ENCODE results near the gene CYP2R1.

The CYP2R1 gene, protein sequence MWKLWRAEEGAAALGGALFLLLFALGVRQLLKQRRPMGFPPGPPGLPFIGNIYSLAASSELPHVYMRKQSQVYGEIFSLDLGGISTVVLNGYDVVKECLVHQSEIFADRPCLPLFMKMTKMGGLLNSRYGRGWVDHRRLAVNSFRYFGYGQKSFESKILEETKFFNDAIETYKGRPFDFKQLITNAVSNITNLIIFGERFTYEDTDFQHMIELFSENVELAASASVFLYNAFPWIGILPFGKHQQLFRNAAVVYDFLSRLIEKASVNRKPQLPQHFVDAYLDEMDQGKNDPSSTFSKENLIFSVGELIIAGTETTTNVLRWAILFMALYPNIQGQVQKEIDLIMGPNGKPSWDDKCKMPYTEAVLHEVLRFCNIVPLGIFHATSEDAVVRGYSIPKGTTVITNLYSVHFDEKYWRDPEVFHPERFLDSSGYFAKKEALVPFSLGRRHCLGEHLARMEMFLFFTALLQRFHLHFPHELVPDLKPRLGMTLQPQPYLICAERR

DNA sequence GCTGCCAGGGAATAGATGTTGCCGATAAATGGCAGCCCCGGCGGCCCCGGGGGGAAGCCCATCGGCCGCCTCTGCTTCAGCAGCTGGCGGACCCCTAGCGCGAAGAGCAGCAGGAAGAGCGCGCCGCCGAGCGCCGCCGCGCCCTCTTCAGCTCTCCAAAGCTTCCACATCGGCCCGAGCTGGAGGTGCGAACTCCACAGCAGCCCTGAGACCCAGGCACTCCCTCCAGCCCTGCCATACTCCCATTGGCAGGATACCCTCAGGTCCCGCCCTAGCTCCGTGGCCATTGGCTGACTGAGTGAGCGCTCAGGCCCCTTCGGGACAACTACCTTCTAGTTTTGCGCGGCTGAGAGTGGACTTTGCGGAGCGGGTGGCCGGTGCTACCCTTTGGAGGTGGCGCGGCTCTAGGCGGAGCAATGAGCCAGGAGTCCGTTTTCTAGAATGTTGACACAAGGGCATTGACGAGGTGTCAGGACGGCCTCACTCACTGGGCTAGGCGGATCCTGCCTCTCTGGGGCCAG, at the start of gene CYP2R1:
CYP2R1 (minus strand) TSS at position 196 of the 521 bp plus-strand sequence; CDS start at position 170, 26 bp downstream.
- DNase-seq, result peak; percentile 79 to 81

- DNase-seq, result no peak
Observed at GRCh38 chr11:14938936-14939335, 46.9 kb upstream of the CYP2R1 start.

DNA sequence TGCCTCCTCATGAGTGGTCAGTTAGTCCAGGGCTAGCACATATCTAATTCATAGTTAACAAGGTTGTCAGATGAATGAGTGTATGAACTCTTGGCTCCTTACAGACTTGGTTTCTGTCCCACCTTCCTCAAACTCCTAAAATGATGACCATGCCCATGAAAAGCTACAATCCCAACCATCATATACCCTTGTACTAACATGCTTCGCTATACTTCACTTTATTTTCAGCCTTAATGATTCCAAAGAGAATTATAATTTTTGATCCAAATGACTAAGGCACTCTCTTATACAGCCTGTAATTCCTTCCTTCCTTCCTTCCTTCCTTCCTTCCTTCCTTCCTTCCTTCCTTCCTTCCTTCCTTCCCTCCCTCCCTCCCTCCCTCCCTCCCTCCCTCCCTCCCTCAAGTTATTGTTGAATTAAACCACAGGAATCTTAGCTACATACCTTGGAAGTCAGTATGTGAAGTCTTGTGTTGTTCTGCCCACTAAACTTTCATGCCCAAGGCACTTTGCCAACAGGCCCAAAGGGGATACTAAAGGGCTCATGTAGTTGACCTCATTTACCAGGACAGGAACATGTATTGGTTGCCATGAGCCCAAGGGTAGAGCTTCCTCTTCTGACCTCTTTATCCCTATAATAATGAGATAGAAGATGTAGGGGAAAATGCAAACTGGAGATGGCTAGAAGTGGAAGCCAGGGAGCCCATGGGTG, 42.8 kb upstream of the CYP2R1 start:
- no peak for DNase-seq

DNA sequence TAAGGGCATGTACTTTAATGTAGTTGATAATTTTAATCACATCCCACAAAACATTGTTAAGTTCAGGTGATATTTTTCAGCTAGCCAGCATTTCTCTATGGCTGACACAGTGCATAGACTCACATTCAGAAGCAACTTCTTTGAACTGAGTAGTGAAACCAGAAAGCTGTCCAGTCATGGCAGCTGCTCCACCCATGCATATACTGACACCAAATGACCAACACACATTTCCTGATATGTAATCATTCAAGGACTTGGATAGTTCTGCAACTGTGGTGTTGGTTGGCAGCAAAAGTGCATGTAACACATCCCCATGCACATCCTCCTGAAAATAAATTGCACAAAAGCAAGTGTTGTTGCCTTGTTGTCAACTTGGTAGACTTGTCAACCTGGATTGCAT, 40.4 kb upstream of the CYP2R1 start:
- DNase-seq, result no peak

GRCh38 chr11:14930369-14930768, 38.3 kb upstream of the CYP2R1 start:
- DNase-seq, result no peak

DNA sequence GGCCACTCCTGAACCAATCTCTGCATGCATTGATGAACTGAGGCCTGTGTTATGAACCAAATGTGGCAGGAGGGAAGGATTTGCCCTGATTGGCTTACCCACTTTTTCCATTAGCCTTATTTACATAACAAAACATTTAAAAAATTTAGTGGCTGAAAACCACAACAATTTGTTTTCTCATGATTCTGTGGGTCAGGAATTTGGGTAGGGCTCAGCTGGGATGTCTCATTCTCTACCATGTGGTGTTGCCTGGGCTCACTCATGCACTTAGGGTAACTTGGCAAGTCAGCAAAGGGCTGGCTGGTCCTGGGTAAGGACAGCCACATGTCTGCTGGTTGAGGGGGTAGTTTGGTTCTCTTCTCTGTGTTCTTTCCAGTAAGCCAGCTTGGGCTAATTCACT, 35.1 kb upstream of the CYP2R1 start:
- no peak for DNase-seq

DNA sequence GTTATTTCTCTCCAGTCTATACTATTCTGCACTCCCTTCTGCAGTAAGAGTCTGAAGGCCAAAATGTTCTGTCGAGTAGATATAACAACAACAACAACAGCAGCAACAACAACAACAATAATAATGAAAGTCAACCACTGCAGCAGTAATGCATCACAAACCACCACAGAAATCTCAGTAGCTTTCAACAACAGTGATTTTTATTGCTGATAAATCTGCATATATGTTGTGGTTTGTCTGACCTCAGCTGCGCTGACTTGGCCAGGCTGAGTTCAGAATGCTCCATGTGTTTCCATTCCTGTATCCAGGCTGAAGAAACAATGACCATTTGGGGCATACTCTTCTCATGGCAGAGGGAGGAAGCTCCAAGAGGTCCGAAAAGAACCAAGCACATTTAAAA, 32.3 kb upstream of the CYP2R1 start:
- DNase-seq, result no peak

DNA sequence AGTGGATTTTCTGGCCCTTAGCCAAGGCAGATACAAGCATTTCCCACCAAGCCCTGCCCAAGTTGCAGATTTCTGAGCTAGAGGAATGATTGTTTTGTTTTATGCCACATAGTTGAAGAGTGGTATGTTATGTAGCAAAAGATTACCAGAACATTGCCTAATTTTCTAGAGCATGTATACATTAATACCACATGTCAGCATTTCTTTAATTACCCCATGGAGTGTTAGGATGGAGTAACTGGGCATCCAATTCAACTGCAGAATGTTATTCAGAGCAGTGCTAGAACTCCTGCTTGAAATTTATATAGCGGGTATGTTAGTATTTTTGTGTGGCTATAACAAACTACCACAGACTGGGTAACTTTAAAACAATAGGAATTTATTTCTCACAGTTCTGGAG, 24.4 kb upstream of the CYP2R1 start:
- no peak for DNase-seq

DNA sequence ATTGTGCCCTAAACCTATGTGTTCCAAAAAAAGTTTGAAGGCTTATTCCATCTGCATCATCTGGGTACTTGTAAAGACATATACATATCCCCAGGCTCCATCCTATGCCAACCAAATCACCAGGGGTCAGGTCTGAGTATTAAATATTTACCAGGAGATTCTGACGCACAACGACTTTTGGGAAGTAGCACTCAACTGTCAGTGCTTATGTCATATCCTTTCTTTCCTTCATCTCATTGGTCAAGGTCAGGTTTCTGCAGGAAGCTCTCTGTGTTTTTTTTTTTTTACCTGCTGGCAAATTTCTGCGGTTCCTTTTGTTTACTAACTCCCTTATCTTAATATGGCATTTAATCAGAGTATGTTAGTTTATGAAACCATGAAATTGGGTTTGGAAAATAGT, 22.5 kb upstream of the CYP2R1 start:
- no peak for DNase-seq

GRCh38 chr11:14908214-14908880, 16.3 kb upstream of the CYP2R1 start:
- DNase-seq, result no peak

DNA sequence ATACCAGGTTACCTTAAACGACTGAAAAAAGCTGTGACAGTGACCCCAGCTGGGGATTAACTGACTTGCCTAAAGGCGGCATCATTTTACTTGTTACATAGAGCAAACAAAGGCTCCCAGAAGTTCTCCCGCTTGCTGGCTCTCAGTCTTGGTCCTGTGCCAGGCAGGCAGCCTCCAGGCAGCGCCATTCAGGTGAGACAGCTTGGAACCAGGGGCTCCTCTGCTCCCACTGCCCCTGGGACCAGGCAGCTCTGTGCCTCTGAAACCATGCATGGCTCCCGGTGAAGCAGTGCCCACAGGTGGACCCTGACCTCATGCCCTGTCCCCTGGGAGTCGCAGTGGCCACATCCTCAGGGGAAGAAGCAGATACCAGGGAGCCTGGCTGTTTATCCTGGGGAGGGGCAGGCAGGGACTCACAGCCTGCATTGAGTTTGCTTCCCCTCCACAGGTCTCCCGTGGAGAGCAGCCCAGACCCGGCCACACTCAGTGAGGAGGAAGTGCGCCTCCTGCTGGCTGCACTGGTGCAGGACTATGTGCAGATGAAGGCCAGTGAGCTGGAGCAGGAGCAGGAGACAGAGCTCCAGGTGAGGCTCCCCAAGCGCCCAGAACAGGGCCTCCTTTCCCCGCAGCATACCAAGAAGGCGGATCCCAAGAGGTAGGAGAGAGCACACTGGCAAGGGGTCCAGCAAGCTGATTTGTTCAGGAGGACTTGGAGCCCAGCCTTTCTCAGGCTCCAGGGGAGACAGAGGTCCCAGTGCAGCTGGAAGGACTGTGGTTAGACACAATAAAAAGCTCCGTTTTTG, 15.6 kb upstream of the CYP2R1 start:
- DNase-seq, result peak; percentile 91 to 92

- no peak for DNase-seq
Observed at GRCh38 chr11:14906993-14907392, 15.0 kb upstream of the CYP2R1 start.

GRCh38 chr11:14906578-14906977, 14.5 kb upstream of the CYP2R1 start:
- no peak for DNase-seq

- DNase-seq, result peak; percentile 68 to 75
Observed at GRCh38 chr11:14905104-14906033, 13.3 kb upstream of the CYP2R1 start.

DNA sequence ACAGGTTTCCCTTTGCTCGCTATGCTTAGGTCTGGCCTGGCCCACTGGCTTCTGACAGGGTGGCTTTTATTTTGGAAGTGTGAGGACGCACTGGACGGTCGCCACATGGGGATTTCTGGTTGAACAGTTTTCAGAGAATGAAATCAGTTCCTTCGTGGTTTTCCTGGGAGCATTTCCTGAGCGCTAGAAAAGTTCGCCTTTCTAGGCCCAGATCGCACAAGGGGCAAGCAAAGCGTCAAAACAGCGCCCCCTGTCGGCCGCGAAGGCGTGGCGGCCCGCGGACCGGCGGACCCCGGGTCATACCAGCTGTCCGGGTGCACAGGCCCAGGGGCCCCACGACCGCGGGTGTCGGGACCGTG, 12.7 kb upstream of the CYP2R1 start:
- peak; percentile 92 for DNase-seq

DNA sequence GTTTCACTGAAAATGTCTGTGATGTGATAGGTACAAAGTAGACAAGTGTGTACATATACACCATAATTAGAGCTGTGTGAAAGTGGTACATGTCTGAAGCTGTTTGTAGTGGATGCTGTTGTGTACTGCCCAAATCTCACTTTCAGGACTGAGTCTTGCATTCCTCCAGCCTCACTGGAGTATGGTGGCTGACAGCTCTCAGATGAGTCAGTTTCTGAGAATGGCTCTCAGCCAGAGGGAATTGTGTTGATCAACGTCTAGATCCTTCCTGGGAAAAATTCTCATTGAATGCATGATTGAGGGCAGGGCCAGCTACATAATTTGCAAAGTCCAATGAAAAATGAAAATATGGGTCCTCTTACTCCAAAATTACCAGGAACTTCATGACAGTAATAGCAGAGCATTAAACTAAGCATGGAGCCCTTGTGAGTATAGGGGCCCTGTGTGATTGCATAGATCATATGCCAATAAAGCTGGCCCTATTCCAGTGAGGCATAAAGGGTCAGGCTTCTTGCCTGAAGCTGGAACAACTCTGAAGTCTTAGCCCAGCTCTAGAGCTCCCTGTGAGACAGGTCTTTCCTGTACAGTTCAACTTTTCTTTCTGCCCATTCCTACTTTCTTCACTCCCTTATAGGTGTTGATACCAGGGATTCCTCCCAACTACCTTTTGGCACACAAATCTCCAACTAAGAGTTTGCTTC, 10.8 kb upstream of the CYP2R1 start:
- no peak for DNase-seq

DNA sequence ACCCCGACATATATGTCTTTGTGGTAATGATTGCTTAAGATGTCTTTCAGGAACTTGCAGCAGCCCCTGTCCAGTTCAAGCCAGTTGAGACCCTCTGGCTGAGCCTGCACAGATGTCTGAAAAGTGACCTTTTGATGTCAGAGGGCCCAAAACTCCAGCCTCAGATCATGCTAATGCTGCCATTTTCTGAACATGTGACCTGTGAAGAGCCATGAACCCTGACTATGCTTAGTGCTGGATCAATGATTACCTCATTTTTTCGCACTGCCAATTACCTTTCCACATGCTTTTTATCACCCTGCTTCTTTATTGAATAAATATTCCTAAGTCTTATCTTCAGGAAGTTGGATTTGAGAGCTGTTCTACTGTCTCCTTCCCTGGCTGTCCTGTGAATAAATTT, 6.9 kb upstream of the CYP2R1 start:
- no peak for DNase-seq

DNA sequence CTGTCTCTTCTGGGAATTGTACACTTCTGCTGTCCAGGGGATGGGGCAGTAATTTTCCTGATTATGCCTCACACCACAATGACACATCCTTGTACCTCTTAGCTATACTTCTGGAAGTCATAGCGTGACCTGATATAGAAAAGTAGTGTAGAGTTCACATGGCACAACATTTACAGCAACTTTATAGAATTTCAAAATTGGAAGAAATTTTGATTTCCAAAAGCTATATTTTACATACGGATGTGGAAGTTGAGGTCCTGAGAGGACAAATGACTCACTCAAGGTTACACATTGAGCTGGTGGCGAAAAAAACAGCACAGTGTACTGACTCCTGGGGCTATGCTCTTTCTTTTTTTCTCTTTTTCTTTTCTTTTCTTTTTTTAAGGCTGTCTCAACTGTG, 6.3 kb upstream of the CYP2R1 start:
- no peak for DNase-seq

DNA sequence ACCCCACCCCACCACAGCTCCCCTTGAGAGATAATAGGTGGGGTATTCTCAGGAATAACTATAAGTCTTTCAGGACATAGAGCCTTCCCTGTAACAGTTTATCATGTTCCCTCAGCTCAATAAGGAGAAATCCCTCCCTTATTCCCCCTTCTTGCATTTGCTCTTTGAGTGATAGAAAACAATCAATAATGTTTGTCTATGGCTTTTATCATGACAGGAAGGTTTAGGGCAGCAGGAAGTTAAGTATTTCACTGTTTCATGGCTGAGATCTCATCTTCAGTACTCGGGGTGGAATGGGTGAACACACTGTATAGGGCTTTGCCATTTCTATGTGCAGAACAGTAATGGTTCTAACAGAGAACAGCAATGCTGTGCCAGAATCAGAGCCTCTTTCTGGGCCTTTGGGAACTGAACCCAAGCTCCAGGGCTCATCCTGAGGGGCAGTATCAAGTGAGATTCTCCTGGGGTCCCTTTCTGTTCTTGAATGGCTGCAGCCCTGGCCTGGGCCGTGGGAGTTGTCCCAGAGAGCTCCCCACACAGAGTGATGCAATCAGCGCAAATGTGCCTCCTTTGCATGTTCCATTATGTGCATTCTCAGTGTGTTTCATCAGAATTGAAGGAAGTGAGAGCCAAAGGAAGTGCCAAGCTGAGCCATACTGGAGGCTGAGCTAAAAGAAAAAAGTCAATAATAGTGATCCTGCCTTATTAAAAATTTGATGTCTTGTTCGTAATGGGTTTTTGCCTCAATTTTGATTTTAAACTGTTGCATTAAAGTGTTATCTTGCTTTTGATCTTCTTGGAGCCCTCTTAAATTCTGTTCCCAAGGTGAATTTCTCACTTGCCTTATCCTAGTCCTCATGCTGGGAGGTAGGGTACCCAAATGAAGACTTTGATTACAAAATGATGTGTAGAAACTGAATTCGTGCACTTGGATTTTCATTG, 2.9 kb upstream of the CYP2R1 start:
- no peak for DNase-seq

DNA sequence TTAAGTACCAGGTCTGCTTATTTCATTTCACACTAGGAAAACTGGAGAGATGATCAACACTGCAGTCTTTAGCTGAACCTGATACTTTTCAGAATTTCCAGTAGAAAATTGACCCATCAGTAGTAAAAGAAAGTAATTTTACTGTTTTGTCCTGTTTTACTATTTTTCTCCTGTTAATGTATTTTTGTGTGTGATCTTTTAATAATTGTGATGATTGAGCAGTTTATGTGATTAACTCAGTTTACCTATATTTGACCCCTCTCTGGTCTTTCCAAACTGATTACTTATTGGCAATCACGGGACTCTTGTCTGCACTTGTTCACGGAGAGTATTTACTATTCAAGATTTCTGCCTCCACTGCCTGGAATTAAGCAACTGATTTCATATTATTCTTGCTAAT, 546 bp upstream of the CYP2R1 start:
- DNase-seq, result no peak

All from stimulated activated CD4-positive, alpha-beta T cell treated with anti-CD3 and anti-CD28 coated beads, Interleukin-2, amount 100 ng/mL, for 48 hours (primary cell).